Glomerular endothelial cell (primary cell): Measurements from ENCODE around the gene NAB1. TPM values are rescaled to one million over a fixed set of nuclear protein-coding genes. Genes with fewer than 3 reads are reported as not detected.

Source experiments
- DNase-seq: peaks from one replicate; pipeline ENCODE4 v3.0.0-alpha.2; 2011; ENCODE audit warnings: low read depth, low spot score; ENCODE audit errors: extremely low read depth
- total RNA-seq: library from RNA; depleted of rRNA; stranded (reverse); fragments of >200 nt; gene quantifications from 2 replicates; pipeline ENCODE4 v1.2.3, GENCODE V29; 2015

The NAB1 gene
- total RNA-seq, 1 donor from 2014 or later: 21.1 TPM

DNA sequence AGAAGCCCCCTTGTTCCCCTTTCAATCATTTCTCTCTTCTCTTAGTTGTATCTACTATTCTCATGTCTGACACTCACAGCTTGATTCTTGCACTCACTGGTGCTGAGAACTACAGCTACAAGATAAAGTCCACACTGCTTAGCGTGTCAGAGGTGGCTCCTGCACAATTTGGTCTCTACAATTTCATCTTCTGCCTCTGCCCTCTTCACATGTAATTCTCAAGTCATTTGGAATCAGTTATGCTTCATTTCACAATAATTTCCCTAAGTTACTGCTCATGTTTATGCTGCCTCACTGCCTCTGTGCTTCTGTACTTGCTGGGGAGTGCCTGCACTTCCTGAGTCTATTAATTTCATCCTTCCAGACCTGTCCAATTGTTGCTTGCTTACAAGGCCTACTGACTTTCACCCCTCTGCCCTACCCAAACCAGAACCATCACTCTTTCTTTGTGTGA, 11.6 kb upstream of the NAB1 start:
- no peak for DNase-seq

DNA sequence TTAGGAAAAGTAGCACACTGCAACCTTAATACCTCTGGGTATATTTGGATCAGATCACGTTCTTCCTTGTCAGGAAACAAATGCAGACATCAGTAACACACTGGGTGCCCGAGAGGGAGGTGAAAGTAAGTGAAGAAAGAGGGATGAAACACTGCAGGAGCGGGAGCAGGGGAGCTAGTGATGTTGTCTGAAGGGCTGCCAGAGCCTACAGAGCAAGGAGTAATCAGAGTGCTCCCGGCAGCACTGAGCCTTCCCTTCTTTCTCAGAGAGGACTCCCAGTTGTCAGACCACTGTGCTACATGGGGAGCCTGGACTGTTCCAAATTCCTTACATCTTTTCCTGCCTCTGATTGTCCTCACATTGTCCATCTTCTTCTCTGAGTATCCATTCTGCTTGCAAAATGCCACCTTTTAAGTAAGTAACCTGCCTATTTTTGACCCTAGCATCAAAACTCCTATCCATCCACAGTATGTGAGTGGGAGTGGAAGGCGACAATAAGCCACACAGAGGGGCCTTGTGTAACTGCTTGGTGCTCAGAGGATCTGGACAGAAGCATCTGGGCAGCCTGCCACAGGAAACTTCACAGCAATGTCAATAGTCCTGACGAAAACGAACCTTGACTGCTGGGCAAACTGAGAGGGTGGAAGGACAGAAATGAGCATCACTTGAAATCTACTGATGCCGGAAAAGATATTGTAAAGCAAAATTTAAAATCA, 10.8 kb upstream of the NAB1 start:
- no peak for DNase-seq

DNA sequence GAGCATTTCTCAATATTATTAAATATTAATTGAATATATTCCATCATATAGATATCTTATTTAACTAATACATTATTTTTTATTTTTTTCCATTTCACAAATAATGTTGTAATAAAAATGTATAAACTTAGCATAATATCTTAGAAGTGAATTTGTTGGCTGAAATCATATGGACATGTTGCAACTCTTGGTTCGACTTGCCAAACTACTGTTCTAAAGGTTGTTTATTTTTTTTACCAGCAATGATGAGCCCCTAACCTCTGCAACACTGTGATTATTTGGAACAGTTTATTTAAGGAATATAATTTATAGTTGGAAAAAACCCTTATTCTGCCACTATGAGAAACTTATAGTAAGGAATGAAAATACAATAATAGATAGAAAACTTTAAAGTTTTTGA, 8.8 kb upstream of the NAB1 start:
- DNase-seq: no peak

DNA sequence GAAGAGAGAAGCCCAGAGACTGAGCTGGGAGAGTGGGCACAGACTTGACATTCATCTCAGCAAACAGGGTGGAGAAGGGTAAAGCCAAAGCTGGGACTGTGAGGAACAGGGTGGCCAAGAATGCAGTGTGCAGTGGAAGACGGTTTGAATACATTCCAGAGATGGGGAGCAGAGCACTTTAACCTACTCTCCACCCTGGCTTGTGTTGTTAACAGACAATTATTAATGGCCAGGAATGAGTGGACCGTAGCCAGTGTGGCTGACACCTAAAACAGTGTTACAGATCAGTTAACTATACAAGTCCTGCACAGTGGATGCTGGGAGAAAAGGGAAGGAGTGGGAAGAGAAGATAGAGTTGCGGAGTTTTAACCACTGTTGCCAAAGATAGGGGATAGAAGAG, 7.4 kb upstream of the NAB1 start:
- no peak for DNase-seq

DNA sequence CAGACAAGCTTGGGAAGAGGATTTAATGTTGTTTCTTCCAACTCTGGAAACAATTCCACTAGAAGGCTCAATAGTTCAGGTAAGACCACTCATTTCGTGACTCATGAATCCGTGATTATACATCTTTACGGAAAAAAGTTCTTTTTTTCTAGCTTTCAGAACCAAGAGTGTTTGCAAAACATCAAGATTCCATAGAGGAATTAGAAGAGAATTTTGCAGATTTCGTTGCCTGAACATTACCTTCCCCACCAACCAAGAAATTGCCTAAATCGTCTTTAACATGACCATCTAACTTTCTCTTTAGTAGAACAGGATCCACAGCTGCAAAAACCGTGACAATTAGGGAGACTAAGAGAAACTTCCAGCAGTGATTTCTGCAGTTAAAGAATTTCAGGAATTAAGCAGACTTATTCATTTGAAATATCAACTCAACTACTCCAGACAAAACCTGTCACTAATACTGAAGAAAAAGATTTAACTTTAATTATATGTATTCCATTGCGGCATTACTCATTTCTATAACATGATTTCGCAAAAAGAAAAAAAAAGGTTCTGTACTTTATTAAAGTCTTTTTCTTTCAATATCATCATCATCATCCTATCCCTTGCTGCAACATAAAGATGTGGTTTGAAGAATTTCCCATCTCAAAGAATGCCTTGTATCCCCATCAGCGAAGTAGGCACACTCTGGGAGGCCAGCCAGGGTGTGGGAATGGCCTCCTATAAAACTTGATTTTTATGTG, 1.9 kb upstream of the NAB1 start:
- no peak for DNase-seq

DNA sequence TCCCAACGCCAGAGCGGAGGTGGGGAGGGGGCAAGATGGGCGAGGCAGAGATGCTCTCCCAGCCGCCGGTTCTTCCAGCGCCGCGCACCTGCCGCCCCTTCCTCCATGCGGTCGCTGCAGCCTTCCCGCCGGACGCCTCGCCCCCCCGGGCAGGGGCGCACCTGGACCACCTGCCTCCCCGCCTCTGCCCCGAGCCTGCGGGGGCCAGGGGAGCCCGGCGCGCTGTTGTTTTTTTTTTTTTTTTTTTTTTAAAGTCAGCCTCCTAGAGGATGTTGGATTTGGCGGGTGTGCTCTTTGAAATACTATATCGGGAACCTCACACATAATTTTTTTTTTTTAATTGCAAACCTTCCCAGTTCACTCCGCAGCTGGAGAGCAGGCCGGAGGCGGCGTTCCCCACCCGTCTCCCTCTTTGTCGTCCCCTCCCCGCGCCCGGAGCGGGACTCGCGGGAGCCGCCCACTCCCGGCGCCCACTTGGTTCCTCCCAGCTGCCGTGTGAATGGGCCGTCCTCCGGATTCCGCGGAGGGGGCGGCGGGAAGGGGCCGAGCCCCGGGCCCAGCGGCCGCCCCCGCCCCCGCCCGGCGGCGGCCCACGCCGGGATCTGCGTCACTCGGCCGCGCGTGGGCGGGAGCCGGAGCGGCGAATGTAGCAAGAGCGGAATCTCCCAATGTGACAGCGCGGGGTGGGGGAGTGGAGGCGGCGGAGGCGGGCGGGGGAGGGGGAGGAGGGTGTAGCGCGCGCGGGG, 421 bp upstream of the NAB1 start:
- DNase-seq: no peak

DNA sequence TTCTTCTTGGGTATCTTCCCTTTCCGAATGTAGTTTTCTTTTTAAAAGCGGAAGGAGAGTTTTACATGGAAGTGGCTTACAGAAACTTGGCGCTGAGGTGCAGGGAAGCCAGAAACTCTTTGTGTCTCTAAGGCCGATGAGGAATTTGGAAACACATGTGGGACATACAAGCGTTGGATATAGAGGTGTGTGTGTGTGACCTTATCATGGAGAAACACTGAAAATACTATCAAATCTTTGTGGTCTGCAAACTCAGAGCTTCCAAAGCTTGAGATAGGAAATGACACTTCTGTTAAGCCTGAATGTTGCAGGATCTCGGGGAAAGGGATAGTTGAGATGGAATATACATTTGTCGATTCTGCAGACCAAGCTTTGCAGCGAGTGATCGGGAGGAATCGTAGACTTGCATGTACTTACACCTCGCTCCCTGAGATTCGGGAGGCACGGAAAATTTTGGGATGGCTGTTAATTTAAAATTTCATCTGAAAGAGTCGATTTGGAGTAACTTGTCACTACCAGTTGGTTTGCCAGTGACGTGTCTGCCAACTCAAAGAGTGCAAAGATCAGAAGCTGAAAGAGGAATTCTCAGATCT, 1.0 kb downstream of the NAB1 start:
- no peak for DNase-seq

DNA sequence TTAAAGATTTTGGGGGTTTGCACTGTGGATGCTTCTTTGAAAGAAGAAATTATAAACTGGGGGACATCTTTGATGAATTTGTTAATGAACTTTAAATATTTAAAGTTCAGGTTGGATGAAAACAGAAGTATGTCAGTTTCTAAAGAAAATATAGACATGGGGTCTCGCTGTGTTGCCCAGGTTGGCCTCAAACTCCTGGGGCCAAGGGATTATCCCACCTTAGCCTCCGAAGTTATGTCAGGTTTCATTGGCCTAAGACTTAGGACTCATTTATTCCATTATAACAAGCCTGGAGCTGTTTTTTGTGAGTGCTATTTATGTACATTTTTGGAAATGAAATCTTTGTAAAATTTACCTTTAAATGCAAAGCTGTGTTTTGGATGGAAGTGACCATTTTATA, 2.5 kb downstream of the NAB1 start:
- no peak for DNase-seq

DNA sequence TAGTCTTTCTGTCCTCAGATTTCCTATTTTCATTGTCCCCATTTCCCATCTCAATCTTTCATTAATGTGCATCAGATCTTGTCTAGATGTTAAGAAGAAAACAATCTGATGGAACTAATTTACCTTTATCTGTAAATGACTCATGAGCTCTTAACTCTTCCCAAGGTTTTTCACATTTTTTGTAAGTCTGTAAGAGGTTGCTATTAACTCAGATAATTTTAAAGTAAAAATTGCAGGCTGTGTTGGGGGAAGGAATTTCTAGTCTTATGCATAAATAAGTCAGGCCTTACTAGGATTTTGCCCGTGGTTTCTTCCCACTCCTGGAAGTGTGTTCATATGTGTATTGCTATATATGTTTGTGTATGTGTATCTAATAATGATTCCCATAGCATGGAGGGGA, 4.3 kb downstream of the NAB1 start:
- DNase-seq: no peak

DNA sequence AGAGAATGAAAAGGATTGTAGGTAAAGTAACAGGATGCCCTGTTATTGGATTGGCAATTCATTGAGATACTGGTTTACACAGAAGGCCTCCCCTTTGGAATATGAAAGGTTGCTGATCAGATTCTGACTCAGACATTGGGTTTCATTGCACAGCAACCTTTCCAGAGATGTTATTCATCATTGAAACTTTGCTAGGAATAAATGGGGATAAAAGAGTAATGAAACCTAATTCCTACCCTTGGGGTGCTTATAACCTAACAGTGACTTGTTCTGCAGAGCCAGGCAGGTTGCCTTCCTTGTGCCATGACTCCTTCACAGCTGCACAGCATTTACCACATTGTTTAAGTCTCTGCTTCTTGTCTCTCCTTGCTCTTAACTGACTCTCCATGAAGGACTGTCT, 5.0 kb downstream of the NAB1 start:
- DNase-seq: no peak

DNA sequence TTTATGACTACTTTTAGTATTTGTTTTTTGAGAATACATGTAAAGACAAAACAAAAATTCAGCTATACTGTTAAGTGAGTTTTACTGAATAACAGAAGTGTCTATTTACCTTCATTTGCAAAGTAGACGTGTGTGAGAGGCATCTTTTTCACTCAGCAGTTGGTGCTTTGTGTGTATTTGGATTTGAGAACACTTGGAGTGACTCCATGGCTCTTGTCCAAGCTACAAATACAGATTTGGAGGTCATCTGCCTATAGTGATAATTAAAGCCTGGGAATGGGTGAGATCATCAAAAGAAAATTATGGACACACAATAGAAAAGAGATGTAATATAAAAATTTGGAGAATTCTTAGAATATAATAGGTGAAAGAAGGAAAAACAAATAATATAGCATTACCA, 6.2 kb downstream of the NAB1 start:
- DNase-seq: no peak

DNA sequence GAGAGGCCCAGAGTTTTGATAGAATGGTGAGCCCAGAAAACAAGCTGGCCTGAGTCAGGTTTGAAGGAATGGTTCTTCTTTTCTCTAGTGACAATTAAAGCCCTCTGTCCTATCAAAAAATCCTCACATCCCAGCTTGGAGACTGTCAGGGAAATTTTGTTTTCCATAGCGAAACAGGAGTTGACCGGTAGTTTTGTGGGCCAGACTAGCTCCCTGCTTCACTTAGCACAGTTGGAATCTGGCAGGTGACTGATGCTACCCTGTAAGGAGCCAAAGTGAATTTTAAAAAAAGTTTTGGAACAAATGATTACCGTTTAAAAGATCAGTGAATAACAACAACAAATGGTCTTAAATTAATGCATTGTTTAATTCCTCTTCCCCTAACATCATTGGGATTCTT, 6.7 kb downstream of the NAB1 start:
- no peak for DNase-seq

DNA sequence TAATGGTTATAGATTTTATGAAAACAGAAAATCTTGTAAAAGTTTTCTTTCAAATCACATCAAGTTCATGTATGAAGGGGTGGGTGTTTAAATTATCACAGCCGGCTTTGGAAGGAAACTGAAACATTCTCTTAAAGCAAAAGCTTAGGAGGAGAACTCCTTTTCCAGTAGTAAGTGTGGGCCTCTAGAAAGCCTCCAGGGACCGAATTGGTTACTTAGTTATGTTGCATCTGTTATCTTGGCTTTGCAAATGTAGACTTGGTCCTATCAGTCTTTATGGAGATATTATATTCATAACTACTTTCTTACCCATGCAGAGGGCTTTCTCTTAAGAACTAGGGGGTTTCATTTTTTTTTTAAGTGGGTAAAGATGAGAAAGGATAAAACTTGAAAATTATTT, 7.4 kb downstream of the NAB1 start:
- DNase-seq: no peak

DNA sequence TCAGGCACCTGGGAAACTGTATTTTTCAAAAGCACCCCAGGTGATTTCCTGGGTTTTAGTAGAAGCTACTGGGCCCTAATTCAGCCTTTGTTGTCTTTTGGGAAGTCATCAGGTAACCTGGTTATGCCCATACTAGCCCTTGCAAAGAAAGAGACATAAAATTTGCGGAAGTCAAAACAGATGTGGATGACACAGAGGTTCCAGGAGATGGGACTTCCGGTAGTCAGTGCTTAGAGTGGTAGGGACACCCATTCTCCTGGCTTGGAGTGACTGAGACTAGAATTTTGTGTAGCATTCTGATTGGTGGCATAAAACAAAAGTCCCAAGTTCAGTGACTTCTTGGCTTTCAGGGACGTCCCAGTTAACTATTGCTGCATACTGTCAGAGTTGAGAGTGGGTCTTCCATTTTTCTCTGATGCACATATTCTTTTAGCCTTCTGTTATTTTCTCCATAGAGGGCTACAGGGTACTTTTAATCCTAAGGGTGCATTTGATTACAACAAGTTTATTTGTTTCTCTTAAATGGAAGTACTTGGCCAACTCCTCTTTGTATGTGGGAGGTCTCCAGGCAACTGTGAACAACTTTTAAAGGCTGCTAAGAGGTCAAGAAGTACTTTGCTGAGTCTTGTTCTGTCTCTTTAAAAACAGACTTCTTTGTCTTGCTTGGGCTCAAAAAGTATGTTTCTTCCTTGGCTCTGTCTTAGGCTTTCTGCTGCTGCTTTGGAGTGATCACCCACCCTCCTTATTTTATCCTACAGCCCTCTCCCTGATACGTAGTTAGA, 8.8 kb downstream of the NAB1 start:
- no peak for DNase-seq

DNA sequence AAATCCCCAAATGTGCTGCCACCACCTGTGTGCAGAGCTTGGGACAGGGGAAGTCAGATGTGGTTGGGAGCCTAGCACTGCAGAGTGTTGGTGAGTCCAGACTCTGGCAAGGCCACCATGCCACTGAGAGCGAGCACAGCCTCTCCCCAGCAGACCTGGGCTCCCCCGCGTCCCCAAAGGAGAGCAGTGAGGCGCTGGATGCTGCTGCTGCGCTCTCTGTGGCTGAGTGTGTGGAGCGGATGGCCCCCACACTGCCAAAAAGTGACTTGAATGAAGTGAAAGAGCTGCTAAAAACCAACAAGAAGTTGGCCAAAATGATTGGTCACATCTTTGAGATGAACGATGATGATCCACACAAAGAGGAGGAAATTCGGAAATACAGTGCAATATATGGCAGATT, 10.7 kb downstream of the NAB1 start:
- DNase-seq: no peak

DNA sequence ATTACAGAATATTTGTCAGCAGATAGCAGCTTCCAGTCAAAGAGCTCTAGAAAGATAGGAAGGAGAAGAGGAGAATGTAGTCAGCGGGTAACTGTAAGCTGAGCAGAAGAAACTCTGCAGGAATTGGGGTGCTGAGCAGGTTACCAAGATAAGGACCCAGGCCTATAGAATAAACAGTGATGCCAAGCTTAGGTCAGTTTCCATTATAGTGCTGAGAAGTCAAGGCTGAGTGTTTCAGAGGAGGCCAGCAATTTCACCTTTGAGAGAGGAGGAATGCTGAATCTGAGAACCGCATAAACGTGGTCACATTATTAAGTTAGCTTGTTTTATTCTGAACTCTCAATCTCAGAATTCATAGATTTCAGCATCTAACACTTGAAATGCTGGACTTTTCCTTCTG, 13.9 kb downstream of the NAB1 start:
- no peak for DNase-seq

DNA sequence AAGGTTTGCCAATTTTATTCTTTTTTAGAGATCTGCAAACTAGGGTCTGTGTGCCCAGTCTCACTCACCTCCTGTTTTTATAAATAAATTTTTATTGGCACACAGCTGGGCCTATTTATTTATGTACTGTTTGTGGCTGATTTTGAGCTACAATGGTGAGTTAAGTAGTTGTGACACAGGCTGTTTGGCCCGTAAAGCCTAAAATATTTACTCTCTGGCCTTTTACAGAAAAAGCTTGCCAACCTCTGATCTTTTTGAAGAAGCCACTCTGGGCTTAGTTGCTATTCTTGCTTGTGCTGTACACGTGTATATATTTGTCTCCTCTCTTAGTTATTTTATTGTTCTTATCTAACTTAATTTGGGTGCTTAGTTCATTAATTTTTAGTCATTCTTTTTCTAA, 14.5 kb downstream of the NAB1 start:
- no peak for DNase-seq

DNA sequence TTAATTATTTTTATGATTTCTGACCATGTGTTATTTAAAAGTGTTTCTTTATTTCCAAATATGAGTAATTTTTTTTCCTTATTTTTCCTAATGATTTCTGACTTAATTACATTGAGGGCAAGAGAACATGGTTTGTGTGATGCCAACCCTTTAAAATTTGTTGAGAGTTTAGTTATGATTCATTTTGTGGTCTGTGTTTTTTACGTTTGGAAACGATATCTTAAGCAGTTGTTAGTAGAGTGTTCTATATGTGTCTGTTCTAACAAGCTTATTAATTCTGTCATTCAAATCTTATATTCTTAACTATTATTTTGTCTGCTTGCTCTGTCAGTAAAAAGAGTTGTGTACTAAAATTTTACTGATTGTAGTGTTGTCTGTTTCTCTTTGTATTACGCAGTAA, 15.0 kb downstream of the NAB1 start:
- no peak for DNase-seq

DNA sequence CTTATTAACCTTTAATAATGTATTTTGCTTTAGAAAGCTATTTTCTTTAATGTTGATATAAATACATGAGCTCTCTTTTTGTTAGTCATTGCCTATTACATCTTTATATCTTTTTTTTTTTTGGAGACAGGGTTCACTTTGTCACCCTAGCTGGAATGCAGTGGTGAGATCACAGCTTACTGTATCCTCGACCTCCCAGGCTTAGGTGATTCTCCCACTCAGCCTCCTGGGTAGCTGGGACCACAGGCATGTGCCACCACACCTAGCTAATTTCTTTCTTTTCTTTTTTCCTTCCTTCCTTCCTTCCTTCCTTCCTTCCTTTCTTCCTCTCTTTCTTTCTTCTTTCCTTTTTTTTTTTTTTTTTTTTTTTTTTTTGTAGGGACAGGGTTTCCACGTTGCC, 15.4 kb downstream of the NAB1 start:
- DNase-seq: no peak

DNA sequence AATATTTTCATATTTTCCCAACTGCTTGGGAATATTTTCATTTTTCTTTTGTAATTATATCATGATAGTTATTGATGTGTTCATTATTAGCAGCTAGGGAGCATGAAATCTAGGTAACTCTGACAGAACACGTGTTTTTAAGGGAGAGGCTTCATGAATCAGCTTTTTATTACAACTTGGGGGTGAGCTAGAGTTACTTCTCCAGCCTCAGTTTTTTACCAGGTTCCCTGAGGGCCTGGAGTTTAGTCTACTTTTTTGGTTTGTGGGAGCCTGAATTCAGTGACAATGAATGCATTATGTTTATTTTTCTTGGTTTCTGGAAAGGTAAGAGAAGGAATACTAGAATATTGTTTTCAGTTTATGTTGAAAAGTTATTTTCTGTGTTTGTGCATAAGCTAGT, 18.0 kb downstream of the NAB1 start:
- DNase-seq: no peak

DNA sequence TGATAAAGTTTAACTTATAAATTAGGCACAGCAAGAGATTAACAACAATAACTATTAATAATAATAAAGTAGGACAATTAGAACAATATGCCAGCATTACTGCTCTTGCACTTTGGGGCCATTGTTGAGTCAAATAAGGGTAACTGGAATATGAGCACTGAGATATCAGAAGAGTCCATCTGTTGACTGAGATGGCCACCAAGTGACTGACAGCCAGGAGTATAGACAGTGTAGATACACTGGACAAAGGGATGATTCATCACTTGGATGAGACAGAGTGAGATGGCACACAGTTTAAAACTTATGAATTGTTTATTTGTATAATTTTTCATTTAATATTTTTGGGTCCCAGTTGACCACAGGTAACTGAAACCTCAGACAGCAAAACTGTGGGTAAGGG, 20.0 kb downstream of the NAB1 start:
- no peak for DNase-seq
